Activated CD4-positive, CD25-positive, alpha-beta regulatory T cell treated with anti-CD3 and anti-CD28 coated beads, Interleukin-2, amount 50 U/mL, for 24 hours (primary cell): ENCODE results near the gene RNF144B.

Experiments used
- ATAC-seq, 2 donors: fragments of 150-1000 bp; cut with Tn5 transposase; one replicate each; pipeline ENCODE4 v1.10.0; 2021; ENCODE audit warnings: mild to moderate bottlenecking in 1 of 2, moderate library complexity in 1 of 2

Gene RNF144B

DNA sequence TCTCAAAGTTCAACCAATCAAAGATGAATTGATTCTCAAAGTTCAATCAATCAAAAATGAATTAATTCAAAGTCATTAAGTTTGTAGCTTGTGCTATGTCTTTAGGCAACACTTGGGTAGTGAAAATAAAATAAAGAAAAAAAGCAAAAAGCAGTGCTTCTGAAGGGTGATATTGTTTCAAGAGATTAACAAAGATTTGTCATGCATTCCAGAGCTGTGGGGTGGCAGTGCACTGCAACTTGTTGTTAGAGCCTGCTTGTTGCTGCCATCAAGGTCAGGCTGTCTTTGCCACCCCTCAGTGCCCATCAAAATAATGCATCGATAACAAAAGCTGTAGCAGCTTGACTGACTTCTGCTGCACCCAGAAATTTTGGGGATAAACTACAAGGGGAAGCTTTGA is 128.6 kb downstream of the RNF144B start:
- no peak for ATAC-seq
